Mononuclear cell (primary cell): ENCODE measurements around the gene MPPED2. TPM values are rescaled to one million over a fixed set of nuclear protein-coding genes. Genes with fewer than 3 reads are reported as not detected.

ENCODE experiments used
- H3K27me3 ChIP-seq: 2 replicates; pipeline ENCODE4 v1.6.0; 2011; ENCODE audit warnings: low read length, control low read depth; ENCODE audit not compliant: insufficient read depth
- H3K4me1 ChIP-seq: 2 replicates; pipeline ENCODE4 v1.5.1; 2011; ENCODE audit warnings: mild to moderate bottlenecking, low read length, control low read depth; ENCODE audit not compliant: insufficient read depth
- H3K4me3 ChIP-seq: 2 replicates; pipeline ENCODE4 v1.5.1; 2011; ENCODE audit warnings: mild to moderate bottlenecking, low read length, moderate library complexity
- H3K9me3 ChIP-seq: 2 replicates; pipeline ENCODE4 v1.5.1; 2011; ENCODE audit warnings: low read depth, mild to moderate bottlenecking, control low read depth, low read length
- total RNA-seq: library from RNA; depleted of rRNA; stranded (reverse); fragments of >200 nt; gene quantifications from one replicate; pipeline ENCODE4 v1.2.3, GENCODE V29; 2012

Gene MPPED2
- total RNA-seq, 1 donor: 0.21 TPM

- Histone ChIP-seq H3K4me1 (no peaks in the 10 kb centered on the region), H3K4me3 (no peak overlapping the region), H3K27me3 (no peaks in the 10 kb centered on the region)
Measured at GRCh38 chr11:30526558-30526957, 59.6 kb downstream of the MPPED2 start.

GRCh38 chr11:30522536-30523243, 63.5 kb downstream of the MPPED2 start:
- H3K27me3 ChIP-seq: no peaks in the 10 kb centered on the region
- no peaks in the 10 kb centered on the region for H3K9me3 ChIP-seq
- no peaks in the 10 kb centered on the region for H3K4me1 ChIP-seq
- no peak overlapping the region for H3K4me3 ChIP-seq

More at GRCh38 chr11:30526558-30526957, 59.6 kb downstream of the MPPED2 start:
- no peaks in the 10 kb centered on the region for H3K9me3 ChIP-seq

- Histone ChIP-seq H3K4me1 (no peaks in the 10 kb centered on the region), H3K9me3 (no peaks in the 10 kb centered on the region)
Measured at GRCh38 chr11:30521297-30522071, 64.7 kb downstream of the MPPED2 start.

GRCh38 chr11:30513087-30513486, 73.1 kb downstream of the MPPED2 start:
- H3K9me3 ChIP-seq: no peaks in the 10 kb centered on the region

More at GRCh38 chr11:30521297-30522071, 64.7 kb downstream of the MPPED2 start:
- Histone ChIP-seq H3K4me3 (no peak overlapping the region), H3K27me3 (no peaks in the 10 kb centered on the region)

GRCh38 chr11:30511408-30511807, 74.7 kb downstream of the MPPED2 start:
- H3K4me1 ChIP-seq: no peaks in the 10 kb centered on the region
- no peaks in the 10 kb centered on the region for H3K27me3 ChIP-seq
- H3K9me3 ChIP-seq: no peaks in the 10 kb centered on the region

More at GRCh38 chr11:30513087-30513486, 73.1 kb downstream of the MPPED2 start:
- no peaks in the 10 kb centered on the region for H3K4me1 ChIP-seq
- no peak overlapping the region for H3K4me3 ChIP-seq
- no peaks in the 10 kb centered on the region for H3K27me3 ChIP-seq

GRCh38 chr11:30510750-30511149, 75.4 kb downstream of the MPPED2 start:
- Histone ChIP-seq H3K9me3 (no peaks in the 10 kb centered on the region), H3K27me3 (no peaks in the 10 kb centered on the region), H3K4me3 (no peak overlapping the region), H3K4me1 (no peaks in the 10 kb centered on the region)

More at GRCh38 chr11:30511408-30511807, 74.7 kb downstream of the MPPED2 start:
- no peak overlapping the region for H3K4me3 ChIP-seq

- Histone ChIP-seq H3K9me3 (no peaks in the 10 kb centered on the region), H3K4me1 (no peaks in the 10 kb centered on the region), H3K27me3 (no peaks in the 10 kb centered on the region), H3K4me3 (no peak overlapping the region)
Measured at GRCh38 chr11:30509364-30509763, 76.8 kb downstream of the MPPED2 start.

- Histone ChIP-seq H3K4me3 (no peak overlapping the region), H3K4me1 (no peaks in the 10 kb centered on the region), H3K27me3 (no peaks in the 10 kb centered on the region), H3K9me3 (no peaks in the 10 kb centered on the region)
Measured at GRCh38 chr11:30508594-30508993, 77.6 kb downstream of the MPPED2 start.

GRCh38 chr11:30505603-30506002, 80.5 kb downstream of the MPPED2 start:
- no peaks in the 10 kb centered on the region for H3K27me3 ChIP-seq
- H3K4me1 ChIP-seq: no peaks in the 10 kb centered on the region
- no peak overlapping the region for H3K4me3 ChIP-seq
- H3K9me3 ChIP-seq: no peaks in the 10 kb centered on the region

GRCh38 chr11:30504468-30504867, 81.7 kb downstream of the MPPED2 start:
- H3K4me3 ChIP-seq: no peak overlapping the region
- H3K4me1 ChIP-seq: no peaks in the 10 kb centered on the region
- H3K27me3 ChIP-seq: no peaks in the 10 kb centered on the region
- no peaks in the 10 kb centered on the region for H3K9me3 ChIP-seq

- H3K4me3 ChIP-seq: no peak overlapping the region
- H3K27me3 ChIP-seq: no peaks in the 10 kb centered on the region
- H3K9me3 ChIP-seq: no peaks in the 10 kb centered on the region
- no peaks in the 10 kb centered on the region for H3K4me1 ChIP-seq
Measured at GRCh38 chr11:30503156-30503555, 83.0 kb downstream of the MPPED2 start.

- no peak overlapping the region for H3K4me3 ChIP-seq
- H3K9me3 ChIP-seq: no peaks in the 10 kb centered on the region
- H3K27me3 ChIP-seq: no peaks in the 10 kb centered on the region
- H3K4me1 ChIP-seq: no peaks in the 10 kb centered on the region
Measured at GRCh38 chr11:30502305-30502704, 83.8 kb downstream of the MPPED2 start.

- Histone ChIP-seq H3K4me1 (no peaks in the 10 kb centered on the region), H3K4me3 (no peak overlapping the region), H3K27me3 (no peaks in the 10 kb centered on the region), H3K9me3 (no peaks in the 10 kb centered on the region)
Measured at GRCh38 chr11:30501744-30502143, 84.4 kb downstream of the MPPED2 start.

GRCh38 chr11:30499940-30500339, 86.2 kb downstream of the MPPED2 start:
- Histone ChIP-seq H3K27me3 (no peaks in the 10 kb centered on the region), H3K4me1 (no peaks in the 10 kb centered on the region), H3K9me3 (no peaks in the 10 kb centered on the region), H3K4me3 (no peak overlapping the region)

- Histone ChIP-seq H3K9me3 (no peaks in the 10 kb centered on the region), H3K4me1 (no peaks in the 10 kb centered on the region), H3K4me3 (no peak overlapping the region), H3K27me3 (no peaks in the 10 kb centered on the region)
Measured at GRCh38 chr11:30497600-30497999, 88.6 kb downstream of the MPPED2 start.
